ENCODE data around the gene DNAAF3.
A peak's percentile ranks its signal among the peaks of the same experiment; 100 is the strongest.
"Not testable (repeated sequence)": the region's sequence is repeated elsewhere in the genome, so short reads cannot be mapped to it uniquely, and the experiment has no call there.

The DNAAF3 gene

GRCh38 chr19:55157064-55157908 lies 9.1 kb downstream of the DNAAF3 start, which contains the start of gene TNNI3:
Gene TNNI3 (minus strand): TSS chr19:55157732. CDS start chr19:55157589, 143 bp downstream.
- intact Hi-C loops (cut with DNase I), result no loop called here

GRCh38 chr19:55156202-55157063 lies 10.0 kb downstream of the DNAAF3 start:
- intact Hi-C loops (cut with DNase I), result no loop called here
- peak in 3 of 42 donors; percentile 24 to 46 (median 38) for DNase-seq

More at GRCh38 chr19:55157064-55157908, 9.1 kb downstream of the DNAAF3 start, which contains the start of gene TNNI3:
- no peak for DNase-seq

- intact Hi-C loops (cut with DNase I); DNase-seq: not testable (repeated sequence)
Observed at GRCh38 chr19:55155784-55156183, 10.6 kb downstream of the DNAAF3 start.

- DNase-seq, result no peak
- intact Hi-C loops (cut with DNase I), result no loop called here
Observed at GRCh38 chr19:55153652-55154264, 12.7 kb downstream of the DNAAF3 start.

- no peak for DNase-seq
- intact Hi-C loops (cut with DNase I), result no loop called here
Observed at GRCh38 chr19:55152017-55152416, 14.4 kb downstream of the DNAAF3 start.

- intact Hi-C loops (cut with DNase I), result no loop called here
- no peak for DNase-seq
Observed at GRCh38 chr19:55149078-55150003, 17.1 kb downstream of the DNAAF3 start, which contains the start of gene TNNT1. Gene TNNT1 (minus strand): TSS chr19:55149206. CDS start chr19:55147157, 2,049 bp downstream.

GRCh38 chr19:55147545-55148251 lies 18.7 kb downstream of the DNAAF3 start:
- intact Hi-C loops (cut with DNase I), result no loop called here
- DNase-seq, result no peak

GRCh38 chr19:55146705-55147273 lies 19.6 kb downstream of the DNAAF3 start:
- no peak for DNase-seq
- intact Hi-C loops (cut with DNase I), result no loop called here

- intact Hi-C loops (cut with DNase I), result no loop called here
- no peak for DNase-seq
Observed at GRCh38 chr19:55146078-55146704, 20.2 kb downstream of the DNAAF3 start.

- no peak for DNase-seq
- intact Hi-C loops (cut with DNase I), result no loop called here
Observed at GRCh38 chr19:55145232-55145631, 21.2 kb downstream of the DNAAF3 start.

GRCh38 chr19:55141696-55142095 lies 24.7 kb downstream of the DNAAF3 start:
- DNase-seq, result peak in 1 of 42 donors; percentile 11
- intact Hi-C loops (cut with DNase I), result loop anchor here (5.0 kb wide), 1 partner anchor 361 kb away; no protein-coding TSS in a partner anchor

- intact Hi-C loops (cut with DNase I), result no loop called here
Observed at GRCh38 chr19:55137915-55138314, 28.5 kb downstream of the DNAAF3 start.

GRCh38 chr19:55136399-55137102 lies 29.9 kb downstream of the DNAAF3 start:
- DNase-seq, result no peak
- intact Hi-C loops (cut with DNase I), result no loop called here

More at GRCh38 chr19:55137915-55138314, 28.5 kb downstream of the DNAAF3 start:
- no peak for DNase-seq

- intact Hi-C loops (cut with DNase I), result no loop called here
- no peak for DNase-seq
Observed at GRCh38 chr19:55134736-55135135, 31.7 kb downstream of the DNAAF3 start.

GRCh38 chr19:55133639-55134444 lies 32.6 kb downstream of the DNAAF3 start:
- intact Hi-C loops (cut with DNase I), result no loop called here
- no peak for DNase-seq
